Mammary epithelial cell (primary cell): ENCODE measurements around the gene TAF1D.

ENCODE experiments used
- EZH2 ChIP-seq: IDR thresholded peaks from 2 replicates; pipeline ENCODE4 v1.6.1; 2012; ENCODE audit warnings: low read length, inconsistent platforms, borderline replicate concordance
- TF ChIP-seq, protein P1 (sequence below), 2 donors: IDR thresholded peaks in 1 of 2; conservative IDR thresholded peaks in 1 of 2; 2 replicates each; pipeline ENCODE4 v1.5.1; 2011 to 2012; ENCODE audit warnings: inconsistent platforms in 2 of 2, low read length in 2 of 2, mild to moderate bottlenecking in 2 of 2, control low read depth in 1 of 2, low read depth in 1 of 2; ENCODE audit not compliant: insufficient read depth in 1 of 2; ENCODE audit errors: extremely low read depth in 1 of 2

DNA sequence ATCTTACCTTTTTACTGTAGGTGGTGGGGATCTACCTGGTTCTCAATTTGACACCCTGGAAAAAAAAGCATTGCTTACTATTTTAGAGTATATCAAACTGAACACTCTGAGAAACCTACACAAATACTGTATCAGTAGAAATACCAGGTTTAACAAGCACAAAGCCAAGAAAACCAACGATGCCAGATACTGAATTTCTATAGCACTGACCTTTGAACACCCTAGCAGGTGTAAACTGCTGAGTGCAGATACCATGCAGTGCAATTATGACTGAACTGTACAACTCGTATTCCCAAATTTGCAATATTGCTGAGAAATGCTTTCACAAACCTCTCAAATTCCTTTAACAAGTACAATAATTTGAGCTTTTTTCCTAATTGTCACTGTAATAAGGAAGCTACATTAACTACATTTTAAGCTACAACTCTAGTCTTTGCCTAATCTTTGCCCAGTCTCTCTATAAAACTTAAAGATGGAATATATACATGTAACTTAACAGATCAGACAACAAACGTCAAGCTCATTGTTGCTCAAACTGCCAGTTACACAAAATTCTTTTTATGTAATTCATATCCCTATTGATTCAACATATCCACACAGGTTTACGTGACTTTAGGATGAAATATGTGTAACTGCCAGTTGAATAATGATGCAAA lies 8.9 kb downstream of the TAF1D start:
- TF ChIP-seq, protein P1, sequence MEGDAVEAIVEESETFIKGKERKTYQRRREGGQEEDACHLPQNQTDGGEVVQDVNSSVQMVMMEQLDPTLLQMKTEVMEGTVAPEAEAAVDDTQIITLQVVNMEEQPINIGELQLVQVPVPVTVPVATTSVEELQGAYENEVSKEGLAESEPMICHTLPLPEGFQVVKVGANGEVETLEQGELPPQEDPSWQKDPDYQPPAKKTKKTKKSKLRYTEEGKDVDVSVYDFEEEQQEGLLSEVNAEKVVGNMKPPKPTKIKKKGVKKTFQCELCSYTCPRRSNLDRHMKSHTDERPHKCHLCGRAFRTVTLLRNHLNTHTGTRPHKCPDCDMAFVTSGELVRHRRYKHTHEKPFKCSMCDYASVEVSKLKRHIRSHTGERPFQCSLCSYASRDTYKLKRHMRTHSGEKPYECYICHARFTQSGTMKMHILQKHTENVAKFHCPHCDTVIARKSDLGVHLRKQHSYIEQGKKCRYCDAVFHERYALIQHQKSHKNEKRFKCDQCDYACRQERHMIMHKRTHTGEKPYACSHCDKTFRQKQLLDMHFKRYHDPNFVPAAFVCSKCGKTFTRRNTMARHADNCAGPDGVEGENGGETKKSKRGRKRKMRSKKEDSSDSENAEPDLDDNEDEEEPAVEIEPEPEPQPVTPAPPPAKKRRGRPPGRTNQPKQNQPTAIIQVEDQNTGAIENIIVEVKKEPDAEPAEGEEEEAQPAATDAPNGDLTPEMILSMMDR (conservative IDR thresholded peaks at IDR 0.05 in 1 of 2, IDR thresholded peaks at IDR 0.05 in 1 of 2; ENCODE audit: extremely low read depth in 1 of 2, insufficient read depth in 1 of 2, low read depth in 1 of 2, low read length in 2 of 2): no peak
- TF ChIP-seq EZH2: no peak
